Measurements from ENCODE around the gene ARL4D. TPM values are rescaled to one million over a fixed set of nuclear protein-coding genes. Genes with fewer than 3 reads are reported as not detected.
"Not testable (repeated sequence)": the region's sequence is repeated elsewhere in the genome, so short reads cannot be mapped to it uniquely, and the experiment has no call there.

ARL4D gene
- total RNA-seq, 1 donor: 2.7 TPM

DNA sequence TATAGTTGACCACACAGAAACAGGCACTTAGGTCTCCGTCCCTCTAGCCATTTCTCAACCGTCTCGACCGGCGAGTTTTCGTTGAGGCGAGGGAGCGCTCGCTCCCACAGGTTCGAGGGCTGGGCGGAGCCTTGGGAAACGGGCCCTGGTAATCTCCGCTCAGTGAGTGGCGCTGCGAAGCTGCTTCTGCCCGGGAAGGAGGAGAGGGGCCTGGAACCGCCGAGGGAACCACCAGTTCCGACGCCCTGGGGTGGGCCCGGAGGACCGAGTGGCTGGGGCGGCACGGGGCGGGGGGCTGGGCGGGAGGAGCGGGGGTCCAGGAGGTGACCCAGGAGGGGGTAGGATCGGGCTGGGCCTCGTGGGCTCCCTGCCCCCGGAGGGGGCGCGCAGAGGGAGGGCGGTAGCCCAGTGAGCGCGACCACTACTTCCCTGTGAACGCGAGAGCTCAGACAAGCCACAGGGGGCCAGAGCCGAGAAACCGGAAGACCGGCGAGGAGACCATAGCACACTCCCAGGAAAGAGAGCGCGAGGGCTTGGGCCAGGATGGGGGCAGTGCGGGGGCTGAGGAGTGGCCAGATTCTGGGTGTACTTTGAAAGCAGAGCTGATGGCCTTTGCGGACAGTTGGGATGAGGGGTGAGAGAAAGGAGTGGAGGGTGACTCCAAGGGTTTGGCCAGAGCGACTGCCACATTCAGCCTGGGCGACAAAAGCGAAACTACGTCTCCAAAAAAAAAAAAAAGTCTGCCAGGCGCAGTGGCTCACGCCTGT is 29.9 kb upstream of the ARL4D start:
- DNase-seq (ENCODE audit: low read depth in 2 of 3, low spot score in 2 of 3): peak in 2 of 3 donors; percentile 88 to 89

GRCh38 chr17:43369986-43370385 is 28.8 kb upstream of the ARL4D start:
- DNase-seq (ENCODE audit: low read depth in 2 of 3, low spot score in 2 of 3): no peak

GRCh38 chr17:43371227-43371821 is 27.5 kb upstream of the ARL4D start:
- no peak for DNase-seq (ENCODE audit: low read depth in 2 of 3, low spot score in 2 of 3)

DNA sequence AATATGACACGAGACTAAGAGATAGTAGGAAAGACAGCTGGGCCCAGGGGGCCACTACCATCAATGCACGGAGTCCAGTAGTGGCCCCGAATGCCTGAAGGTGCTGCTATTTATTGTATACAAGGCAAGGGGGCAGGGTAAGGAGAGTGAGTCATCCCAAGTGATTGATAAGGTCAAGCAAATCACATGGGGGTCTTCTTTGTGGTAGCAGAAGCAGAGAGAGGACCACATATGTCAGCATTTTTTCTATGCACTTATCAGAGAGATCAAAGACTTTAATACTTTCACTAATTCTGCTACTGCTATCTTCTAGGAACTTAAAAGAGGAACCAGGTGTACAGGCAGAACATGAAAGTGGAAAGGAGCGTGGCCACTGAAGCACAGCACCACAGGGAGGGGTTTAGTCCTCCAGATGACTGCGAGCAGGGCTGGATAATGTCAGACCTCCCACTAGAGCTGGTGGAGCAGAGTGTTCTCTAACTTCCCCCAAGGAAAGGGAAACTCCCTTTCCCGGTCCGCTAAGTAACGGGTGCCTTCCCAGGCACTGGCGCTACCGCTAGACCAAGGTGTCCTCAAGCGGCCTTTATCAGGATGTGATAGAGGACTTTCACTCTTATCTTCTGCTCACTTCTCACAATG is 26.4 kb upstream of the ARL4D start:
- DNase-seq (ENCODE audit: low read depth in 2 of 3, low spot score in 2 of 3): peak in 2 of 3 donors; percentile 59 to 60

GRCh38 chr17:43373356-43373755 is 25.4 kb upstream of the ARL4D start:
- DNase-seq (ENCODE audit: low read depth in 2 of 3, low spot score in 2 of 3): no peak

GRCh38 chr17:43375915-43376314 is 22.9 kb upstream of the ARL4D start:
- not testable (repeated sequence) for DNase-seq (ENCODE audit: low read depth in 2 of 3, low spot score in 2 of 3)

GRCh38 chr17:43377056-43377810 is 21.6 kb upstream of the ARL4D start:
- no peak for DNase-seq (ENCODE audit: low read depth in 2 of 3, low spot score in 2 of 3)

DNA sequence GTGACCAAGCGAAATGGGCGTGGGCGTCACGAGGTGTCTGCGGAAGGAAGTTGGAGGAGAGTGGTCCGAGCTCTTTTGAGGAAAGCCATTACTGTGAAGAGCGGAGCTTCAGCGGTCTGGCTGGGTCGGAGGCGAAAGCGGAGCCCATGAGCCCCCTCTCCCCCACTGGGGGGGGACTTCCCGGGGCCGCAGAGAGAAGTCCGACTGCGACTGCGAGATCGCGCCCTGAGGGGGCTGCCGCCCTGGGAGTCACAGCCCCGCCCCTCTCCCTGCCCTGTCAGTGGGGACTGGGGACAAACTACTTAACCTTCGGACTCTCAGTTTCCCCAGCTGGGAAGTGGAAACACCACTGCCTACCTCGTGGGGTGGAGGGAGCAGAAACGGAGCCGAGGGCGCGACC is 20.0 kb upstream of the ARL4D start:
- DNase-seq (ENCODE audit: low read depth in 2 of 3, low spot score in 2 of 3): no peak

DNA sequence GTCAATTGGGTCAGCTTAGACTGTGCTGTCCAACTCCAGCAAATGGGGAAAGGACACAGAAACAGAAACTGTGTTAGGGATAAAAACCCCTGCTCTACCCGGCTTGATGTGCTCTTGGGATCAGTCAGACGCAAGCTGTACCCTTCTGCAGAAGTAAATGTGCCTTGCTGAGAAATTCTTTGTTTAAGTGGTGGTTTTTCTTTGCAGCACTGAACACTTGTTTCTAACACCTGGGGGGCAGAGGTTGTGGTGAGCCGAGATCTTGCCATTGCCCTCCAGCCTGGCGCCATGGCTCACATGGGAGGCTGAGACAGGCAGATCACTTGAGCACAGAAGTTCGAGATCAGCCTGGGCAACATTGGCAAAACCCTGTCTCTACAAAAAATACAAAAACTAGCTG is 18.5 kb upstream of the ARL4D start:
- no peak for DNase-seq (ENCODE audit: low read depth in 2 of 3, low spot score in 2 of 3)

GRCh38 chr17:43381204-43381603 is 17.6 kb upstream of the ARL4D start:
- DNase-seq (ENCODE audit: low read depth in 2 of 3, low spot score in 2 of 3): no peak

- DNase-seq (ENCODE audit: low read depth in 2 of 3, low spot score in 2 of 3): no peak
These were observed 17.2 kb upstream of the ARL4D start for GRCh38 chr17:43381621-43382020.

- no peak for DNase-seq (ENCODE audit: low read depth in 2 of 3, low spot score in 2 of 3)
These were observed 16.0 kb upstream of the ARL4D start for GRCh38 chr17:43382776-43383175.

DNA sequence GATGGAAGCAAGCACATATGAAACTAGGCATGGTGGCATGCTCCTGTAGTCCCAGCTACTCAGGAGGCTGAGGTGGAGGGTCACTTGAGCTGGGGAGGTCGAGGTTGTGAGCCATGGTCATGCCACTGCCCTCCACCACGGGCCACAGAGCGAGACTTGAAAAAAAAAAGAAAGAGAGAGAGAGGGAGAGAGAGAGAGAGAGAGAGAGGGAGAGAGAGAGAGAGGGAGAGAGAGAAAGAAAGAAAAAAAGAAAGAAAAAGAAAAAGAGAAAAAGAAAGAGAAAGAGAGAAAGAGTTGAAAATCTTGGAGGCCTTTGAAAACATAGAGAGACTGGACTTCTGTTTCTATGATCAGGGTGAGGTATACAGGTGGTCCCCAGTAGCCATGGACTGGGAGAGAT is 15.4 kb upstream of the ARL4D start:
- DNase-seq (ENCODE audit: low read depth in 2 of 3, low spot score in 2 of 3): no peak

- DNase-seq (ENCODE audit: low read depth in 2 of 3, low spot score in 2 of 3): no peak
These were observed 14.8 kb upstream of the ARL4D start for GRCh38 chr17:43383826-43384475.

- DNase-seq (ENCODE audit: low read depth in 2 of 3, low spot score in 2 of 3): no peak
These were observed 14.3 kb upstream of the ARL4D start for GRCh38 chr17:43384476-43384862.

DNA sequence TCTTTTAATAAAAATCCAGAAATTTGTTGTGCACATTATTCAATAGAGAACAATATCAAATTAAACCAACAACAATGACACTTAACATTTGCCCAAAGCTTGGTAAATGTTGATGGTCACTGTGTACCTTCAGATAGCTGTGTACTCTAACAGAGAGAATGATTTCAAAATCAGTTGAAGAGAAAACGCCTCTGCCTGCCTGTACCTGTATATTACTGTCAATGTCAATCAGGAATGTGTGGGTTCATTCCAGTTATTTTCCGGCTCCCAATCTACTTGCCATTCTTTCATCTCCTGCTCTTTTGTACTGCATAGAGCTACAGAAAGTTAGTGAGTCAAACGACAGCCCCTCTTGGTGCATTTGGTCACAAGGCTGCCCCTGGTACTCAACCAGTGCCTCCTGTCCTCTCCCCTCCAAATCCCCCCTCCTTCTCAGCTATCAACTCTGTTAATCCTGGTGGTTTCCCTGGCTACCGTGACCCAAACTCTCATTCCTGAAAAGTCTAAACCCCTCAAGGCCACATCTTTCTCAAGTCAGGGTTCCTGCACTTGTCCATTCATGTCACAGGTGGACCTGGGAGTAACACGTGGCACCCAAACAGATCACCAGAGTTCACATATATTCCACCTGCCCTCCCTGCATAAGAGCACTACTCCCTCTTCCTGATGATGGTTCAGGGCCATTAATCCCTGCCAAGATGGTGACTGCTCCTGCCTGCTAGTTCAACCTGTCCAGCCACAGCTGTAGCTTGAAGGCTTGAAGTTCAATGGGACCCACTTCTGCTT is 13.6 kb upstream of the ARL4D start:
- no peak for DNase-seq (ENCODE audit: low read depth in 2 of 3, low spot score in 2 of 3)

- DNase-seq (ENCODE audit: low read depth in 2 of 3, low spot score in 2 of 3): peak; percentile 85 to 95 (median 92)
These were observed 10.3 kb upstream of the ARL4D start for GRCh38 chr17:43388359-43389045.

- peak; percentile 71 to 80 (median 76) for DNase-seq (ENCODE audit: low read depth in 2 of 3, low spot score in 2 of 3)
These were observed 9.5 kb upstream of the ARL4D start for GRCh38 chr17:43389046-43389947.
